Omental fat pad (tissue), 4 donors: Measurements from ENCODE around the gene CASZ1. TPM values are rescaled to one million over a fixed set of nuclear protein-coding genes. Genes with fewer than 3 reads are reported as not detected.

Source experiments
- ATAC-seq: fragments of 150-250 bp; one replicate; pipeline ENCODE4 v1.9.1; 2016; ENCODE audit warnings: mild to moderate bottlenecking, moderate library complexity; ENCODE audit not compliant: low FRiP score
- DNase-seq: peaks from one replicate; pipeline ENCODE4 v3.0.0-alpha.2; 2019; ENCODE audit warnings: low spot score
- CTCF ChIP-seq, 3 donors: fragments of 450-650 bp; IDR thresholded peaks; one replicate each; pipeline ENCODE4 v1.5.1; 2016 to 2017; ENCODE audit warnings: antibody characterized with exemption in 3 of 3, mild to moderate bottlenecking in 3 of 3, moderate library complexity in 2 of 3
- total RNA-seq, 4 donors: library from RNA; depleted of rRNA; stranded (reverse); fragments of >200 nt; gene quantifications; one replicate each; pipeline ENCODE4 v1.1.0, GENCODE V29; 2016

CASZ1 gene
- total RNA-seq, 4 donors from 2014 or later = 2.5 to 7.9 (median 6.0) TPM

GRCh38 chr1:10706376-10706913 is 90.0 kb downstream of the CASZ1 start:
- no peak for DNase-seq
- no peak for TF ChIP-seq CTCF (IDR thresholded peaks at IDR 0.05)
- ATAC-seq = no peak

- TF ChIP-seq CTCF (IDR thresholded peaks at IDR 0.05) = no peak
- ATAC-seq (no peak), DNase-seq (no peak)
Observed at GRCh38 chr1:10705953-10706352, 90.5 kb downstream of the CASZ1 start.

GRCh38 chr1:10704368-10704882 is 92.0 kb downstream of the CASZ1 start:
- TF ChIP-seq CTCF (IDR thresholded peaks at IDR 0.05) = no peak
- DNase-seq = no peak
- no peak for ATAC-seq

- ATAC-seq (no peak), DNase-seq (no peak)
- no peak for TF ChIP-seq CTCF (IDR thresholded peaks at IDR 0.05)
Observed at GRCh38 chr1:10703702-10704101, 92.7 kb downstream of the CASZ1 start.

- DNase-seq (no peak), ATAC-seq (no peak)
- TF ChIP-seq CTCF (IDR thresholded peaks at IDR 0.05) = no peak
Observed at GRCh38 chr1:10701145-10701544, 95.3 kb downstream of the CASZ1 start.

GRCh38 chr1:10699470-10699835 is 97.0 kb downstream of the CASZ1 start:
- ATAC-seq (no peak), DNase-seq (no peak)
- TF ChIP-seq CTCF (IDR thresholded peaks at IDR 0.05) = no peak

- no peak for TF ChIP-seq CTCF (IDR thresholded peaks at IDR 0.05)
- DNase-seq (no peak), ATAC-seq (no peak)
Observed at GRCh38 chr1:10698726-10699469, 97.5 kb downstream of the CASZ1 start.
